Left cardiac atrium (tissue), 4 donors: Measurements from ENCODE around the gene B4GALT1. TPM values are rescaled to one million over a fixed set of nuclear protein-coding genes. Genes with fewer than 3 reads are reported as not detected.
"Not testable (repeated sequence)": the region's sequence is repeated elsewhere in the genome, so short reads cannot be mapped to it uniquely, and the experiment has no call there.

Experiments
- ATAC-seq, 2 donors: fragments of 200-7000 bp; cut with Tn5 transposase; one replicate each; pipeline ENCODE4 v1.9.1; 2020; ENCODE audit warnings: mild to moderate bottlenecking in 2 of 2, moderate library complexity in 2 of 2
- DNase-seq: peaks from one replicate; pipeline ENCODE4 v3.0.0-alpha.2; 2020
- intact Hi-C, 2 donors: fragments of 100-400 bp; cut with DNase I; formaldehyde crosslinking; loops; one replicate each; pipeline versions ENCODE4 v1.14.1 to v1.15.1; 2022 to 2023
- total RNA-seq, 2 donors: library from RNA; stranded (reverse); fragmentation: NEBNext Ultra II Directional; extraction: Animal tissue kit (Norgen Biotek cat#: 25700); gene quantifications; one replicate each; pipeline ENCODE4 v1.2.1, GENCODE V29; 2021
- donor health status: DM: no; HTN: yes; CAD: no.
- donor health status: DM: no; HTN: yes; CAD: no; lungs with severe emphysema.
- donor health status: DM: yes; HTN: yes; CAD: no.
- donor health status: Dilated cardiomyopathy.

B4GALT1 gene
- total RNA-seq, 2 donors from 2014 or later = 49.5 to 107 TPM

DNA sequence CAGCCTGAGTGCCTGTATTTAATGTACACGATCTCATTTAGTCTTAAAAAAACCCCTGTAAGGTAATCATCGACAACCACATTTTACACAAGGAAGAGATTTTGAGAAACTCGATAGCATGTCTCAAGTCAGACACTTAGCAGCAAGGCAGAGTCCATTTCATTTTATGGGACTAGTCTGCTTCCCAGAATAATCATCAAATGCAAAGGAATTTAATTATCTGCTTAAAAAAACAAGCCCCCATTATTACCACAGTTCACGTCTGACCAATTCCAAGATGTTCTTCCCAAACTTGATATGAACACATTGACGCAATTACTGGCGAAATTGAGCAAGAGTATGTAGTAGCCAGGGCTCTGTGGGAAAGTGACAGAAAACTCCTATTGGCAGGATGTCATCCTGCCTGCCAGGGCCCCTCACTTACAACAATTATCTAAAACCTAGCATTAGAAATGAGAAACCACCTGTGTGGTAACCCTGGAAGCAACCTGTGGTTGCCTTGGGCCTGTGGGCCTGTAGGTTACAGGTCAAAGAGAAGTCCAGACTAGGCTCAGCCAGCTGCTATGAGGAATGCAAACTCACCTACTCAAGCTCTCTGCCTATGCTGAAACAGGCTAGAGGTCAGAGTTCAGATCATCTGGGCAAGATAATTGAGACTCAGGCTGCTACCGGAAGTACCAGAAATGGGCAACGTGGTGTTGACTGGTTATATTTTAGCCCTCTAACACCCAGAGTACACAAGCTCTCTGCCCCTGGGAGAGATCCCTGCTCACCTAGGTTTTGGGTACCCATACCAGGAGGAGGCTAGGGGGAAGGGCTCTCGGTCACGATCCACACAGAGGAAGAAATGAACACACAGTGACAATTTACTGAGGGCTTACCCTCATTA lies 1.6 kb downstream of the B4GALT1 start:
- intact Hi-C loops = loop anchor here (5.0 to 10.0 kb wide), 3 partner anchors 57 to 83 kb away; no protein-coding TSS in a partner anchor
- DNase-seq (peak; percentile 51), ATAC-seq (peak in 1 of 2 donors; percentile 0)

DNA sequence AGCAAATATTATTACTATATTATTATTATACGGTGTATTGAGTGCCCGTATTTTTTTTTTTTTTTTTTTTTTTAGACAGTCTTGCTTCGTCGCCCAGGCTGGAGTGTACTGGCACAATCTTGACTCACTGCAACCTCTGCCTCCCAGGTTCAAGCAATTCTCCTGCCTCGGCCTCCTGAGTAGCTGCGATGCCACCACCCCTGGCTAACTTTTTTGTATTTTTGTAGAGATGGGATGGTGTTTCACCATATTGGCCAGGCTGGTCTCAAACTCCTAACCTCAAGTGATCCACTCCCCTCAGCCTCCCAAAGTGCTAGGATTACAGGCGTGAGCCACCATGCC lies 2.2 kb downstream of the B4GALT1 start:
- not testable (repeated sequence) for ATAC-seq, DNase-seq
- intact Hi-C loops = loop anchor here (5.0 to 10.0 kb wide), 4 partner anchors 38 to 83 kb away; no protein-coding TSS in a partner anchor

DNA sequence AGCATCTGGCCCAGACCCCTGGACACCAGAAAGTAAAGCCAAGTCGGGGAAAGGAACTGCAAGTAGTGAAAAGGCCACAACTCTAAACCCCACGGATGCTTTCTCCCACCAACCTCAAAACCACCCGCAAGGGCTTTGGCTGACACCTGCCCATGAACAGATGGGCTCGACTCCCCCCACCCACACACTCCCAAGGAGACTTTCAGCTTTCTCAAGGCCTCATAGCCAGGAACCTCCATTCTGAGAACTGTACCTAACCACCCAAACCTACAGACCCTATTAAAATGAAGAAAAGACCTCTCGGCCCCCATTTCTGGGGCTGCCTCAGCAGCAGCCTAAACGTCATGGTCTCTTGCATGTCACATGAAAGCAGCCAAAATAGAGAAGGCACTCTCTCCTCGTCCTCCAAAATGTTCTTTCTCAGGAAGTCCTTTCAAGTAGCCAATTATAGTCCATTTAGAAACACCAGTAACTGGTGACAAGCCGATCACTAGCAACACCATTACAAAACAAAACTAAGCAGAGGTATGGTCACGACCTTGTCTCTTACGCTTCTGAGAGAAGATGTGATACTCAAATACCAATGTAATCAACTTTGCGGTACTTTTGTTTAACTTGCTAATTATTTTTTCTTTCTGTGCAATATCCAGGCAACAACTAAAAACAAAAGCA lies 2.9 kb downstream of the B4GALT1 start:
- ATAC-seq = no peak
- intact Hi-C loops = loop anchor here (5.0 to 10.0 kb wide), 2 partner anchors 37 to 59 kb away; no protein-coding TSS in a partner anchor
- DNase-seq = no peak

DNA sequence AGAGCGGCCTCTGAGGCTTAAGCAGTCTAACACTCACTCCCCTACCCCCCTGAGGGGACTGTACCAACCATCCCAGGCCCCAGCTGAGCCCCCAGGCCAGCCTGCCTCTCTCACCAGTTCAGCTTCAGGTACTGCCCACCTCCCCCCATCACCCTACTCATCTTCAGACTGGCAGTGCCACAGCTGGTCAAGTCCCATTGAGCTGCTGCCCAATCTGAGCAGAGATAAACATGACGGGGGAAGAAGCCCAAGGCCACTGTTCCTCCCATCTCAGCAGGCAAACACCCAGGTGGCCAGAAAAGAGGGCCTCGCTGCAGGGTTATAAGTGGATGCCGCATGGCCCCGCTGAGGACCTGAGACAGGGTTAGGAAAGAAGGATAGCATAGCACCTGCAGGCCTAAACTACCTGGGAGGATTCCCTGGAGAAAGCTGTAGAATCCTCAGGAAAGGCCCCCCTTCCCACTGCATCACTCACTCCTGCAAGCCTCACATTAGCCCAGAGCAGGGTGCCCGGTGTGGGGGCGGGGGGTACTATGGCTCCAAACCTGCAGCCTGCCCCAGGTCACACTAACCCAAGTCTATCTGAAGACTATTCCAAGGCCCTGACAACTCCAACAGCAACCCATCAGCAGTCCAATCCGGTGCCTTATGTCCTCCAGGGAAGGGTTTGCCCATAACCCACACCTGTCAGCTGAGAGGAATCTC lies 3.6 kb downstream of the B4GALT1 start:
- intact Hi-C loops = loop anchor here (5.0 to 10.0 kb wide), 2 partner anchors 36 to 59 kb away; no protein-coding TSS in a partner anchor
- ATAC-seq (no peak), DNase-seq (no peak)

- intact Hi-C loops = loop anchor here (5.0 to 10.0 kb wide), 2 partner anchors 36 to 58 kb away; no protein-coding TSS in a partner anchor
- DNase-seq (peak; percentile 66), ATAC-seq (no peak)
Measured at GRCh38 chr9:33162721-33163311, 4.3 kb downstream of the B4GALT1 start.

- intact Hi-C loops = loop anchor here (5.0 to 10.0 kb wide), 2 partner anchors 34 to 57 kb away; no protein-coding TSS in a partner anchor
- no peak for ATAC-seq
- no peak for DNase-seq
Measured at GRCh38 chr9:33161589-33162132, 5.5 kb downstream of the B4GALT1 start.

DNA sequence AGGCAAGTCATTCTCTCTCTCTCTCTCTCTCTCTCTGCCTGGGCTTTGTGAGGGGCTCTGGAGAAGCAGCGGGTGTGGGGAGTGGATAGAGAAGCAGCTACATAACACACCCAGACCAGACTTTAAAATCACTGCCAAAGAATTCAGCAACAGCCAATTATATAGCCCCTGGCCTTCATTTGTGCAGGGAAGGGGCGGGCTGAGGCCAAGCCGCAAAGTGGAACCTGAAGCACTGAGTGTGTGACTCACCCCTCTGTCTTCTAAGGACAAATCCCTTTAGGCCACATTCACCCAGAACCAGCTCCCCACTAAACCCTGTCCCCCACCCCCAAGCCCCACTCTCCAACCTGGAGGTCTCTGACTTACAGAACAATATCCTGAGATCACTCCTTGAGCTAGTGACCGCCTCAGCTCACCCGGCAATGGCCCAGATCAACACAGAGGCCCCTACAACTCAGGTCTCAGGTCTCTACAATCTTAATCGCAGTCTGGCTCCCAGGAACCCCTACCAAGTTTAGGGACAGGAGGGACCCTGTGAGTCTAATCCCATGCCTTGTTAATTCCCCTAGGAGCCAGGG lies 6.0 kb downstream of the B4GALT1 start:
- ATAC-seq = peak; percentile 28 to 60
- DNase-seq = peak; percentile 72
- intact Hi-C loops = loop anchor here (5.0 to 10.0 kb wide), 2 partner anchors 34 to 56 kb away; no protein-coding TSS in a partner anchor

GRCh38 chr9:33160446-33160845 lies 6.7 kb downstream of the B4GALT1 start:
- intact Hi-C loops = loop anchor here (5.0 to 10.0 kb wide), 2 partner anchors 33 to 56 kb away; no protein-coding TSS in a partner anchor
- DNase-seq, ATAC-seq: not testable (repeated sequence)

- peak; percentile 52 for DNase-seq
- intact Hi-C loops = loop anchor here (5.0 to 10.0 kb wide), 2 partner anchors 32 to 55 kb away; no protein-coding TSS in a partner anchor
- peak; percentile 12 to 19 for ATAC-seq
Measured at GRCh38 chr9:33159777-33160127, 7.4 kb downstream of the B4GALT1 start.

GRCh38 chr9:33158843-33159776 lies 8.0 kb downstream of the B4GALT1 start:
- DNase-seq (peak; percentile 90), ATAC-seq (peak; percentile 66 to 72)
- intact Hi-C loops = no loop called here

GRCh38 chr9:33157960-33158842 lies 8.9 kb downstream of the B4GALT1 start:
- no peak for DNase-seq
- intact Hi-C loops = no loop called here
- no peak for ATAC-seq

DNA sequence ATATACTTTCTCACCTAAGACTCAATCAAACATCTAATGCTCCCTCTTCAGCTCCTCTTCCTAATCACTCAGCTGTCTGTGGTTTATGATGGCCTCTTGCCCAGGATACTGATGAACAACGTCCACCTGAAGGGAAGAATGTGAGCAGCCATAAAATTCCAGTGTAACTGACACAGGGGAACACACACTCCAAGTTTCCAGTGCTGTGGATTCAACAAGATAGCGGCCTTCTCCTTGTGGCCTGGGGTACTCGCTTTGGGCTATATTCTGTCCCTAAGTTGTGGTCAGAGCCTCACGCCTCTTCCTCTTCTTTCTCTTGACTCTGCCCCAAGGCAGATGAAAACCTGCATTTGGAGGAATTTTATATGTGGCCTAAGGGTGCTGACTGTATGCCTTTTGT lies 11.7 kb downstream of the B4GALT1 start:
- intact Hi-C loops = no loop called here
- DNase-seq (no peak), ATAC-seq (no peak)

DNA sequence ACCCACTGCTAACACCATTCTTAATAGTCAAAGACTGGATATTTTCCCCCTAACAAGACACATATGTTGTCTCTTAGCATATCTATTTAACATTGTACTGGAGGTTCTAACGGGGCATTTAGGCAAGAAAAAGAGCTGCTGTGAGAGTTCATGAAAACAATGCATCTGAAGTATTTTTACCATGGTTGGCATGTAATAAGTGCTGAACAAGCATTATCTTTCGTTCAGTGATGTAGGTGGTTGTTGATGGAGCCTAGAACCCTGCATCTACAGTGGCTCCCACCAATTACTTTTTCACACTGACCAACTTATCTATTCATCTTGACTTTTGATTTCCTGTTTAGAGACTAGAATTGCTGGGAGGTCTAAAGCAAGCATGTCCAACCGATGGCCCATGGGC lies 12.8 kb downstream of the B4GALT1 start:
- intact Hi-C loops = no loop called here
- no peak for DNase-seq
- no peak for ATAC-seq

DNA sequence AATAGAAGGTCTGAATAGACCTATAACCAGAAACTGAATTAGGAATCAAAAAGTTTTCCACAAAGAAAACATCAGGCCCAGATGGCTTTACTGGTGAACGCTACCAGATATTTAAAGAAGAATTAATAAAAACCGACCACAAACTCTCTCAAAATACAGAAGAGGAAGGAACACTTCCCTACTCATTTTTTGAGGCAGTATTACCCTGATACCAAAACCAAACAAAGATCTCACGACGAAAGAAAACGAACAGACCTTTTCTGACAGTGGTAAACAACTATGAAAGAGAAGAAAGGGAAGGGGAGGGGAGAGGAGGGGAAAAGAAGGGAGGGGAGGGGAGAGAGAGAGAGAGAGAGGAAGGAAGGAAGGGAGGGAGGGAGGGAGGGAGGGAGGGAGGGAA lies 13.5 kb downstream of the B4GALT1 start:
- no peak for DNase-seq
- ATAC-seq = no peak
- intact Hi-C loops = no loop called here

DNA sequence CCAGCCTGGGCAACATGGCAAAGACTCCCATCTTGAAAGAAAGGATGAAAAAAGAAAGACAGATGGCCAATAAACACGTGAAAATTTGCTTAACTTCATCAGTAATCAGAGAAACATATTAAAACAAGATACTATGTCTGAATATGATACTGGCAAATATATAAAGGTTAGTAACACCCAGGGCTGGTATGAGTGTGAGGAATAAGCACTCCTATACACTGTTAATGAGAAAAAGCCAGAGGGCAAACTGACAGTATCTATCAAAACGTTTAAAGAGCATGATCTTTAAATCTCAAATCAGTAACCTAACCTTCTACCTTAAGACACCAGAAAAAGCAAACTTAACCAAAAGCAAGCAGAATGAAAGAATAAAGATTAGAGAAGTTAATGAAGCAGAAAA lies 14.1 kb downstream of the B4GALT1 start:
- ATAC-seq (no peak), DNase-seq (no peak)
- intact Hi-C loops = no loop called here

- DNase-seq (no peak), ATAC-seq (peak in 1 of 2 donors; percentile 7)
- intact Hi-C loops = no loop called here
Measured at GRCh38 chr9:33151601-33152000, 15.5 kb downstream of the B4GALT1 start.
